PFSK-1 (cell line): ENCODE measurements around the gene ACRV1.

Source experiments
- FOXP2 ChIP-seq: optimal IDR thresholded peaks from 2 replicates; pipeline ENCODE3; 2011; ENCODE audit warnings: borderline replicate concordance, control low read depth, inconsistent platforms; ENCODE audit not compliant: insufficient read depth; ENCODE audit errors: extremely low read length, extremely low read depth
- POLR2AphosphoS5 ChIP-seq: IDR thresholded peaks from 2 replicates; pipeline ENCODE4 v1.6.1; 2012; ENCODE audit warnings: low read depth, mild to moderate bottlenecking, control low read depth, low read length, moderate library complexity
- SIN3A ChIP-seq: IDR thresholded peaks from 2 replicates; pipeline ENCODE4 v1.6.1; 2012; ENCODE audit warnings: mild to moderate bottlenecking, low read length, moderate library complexity, borderline replicate concordance; ENCODE audit not compliant: insufficient read depth
- TAF1 ChIP-seq: IDR thresholded peaks from 2 replicates; pipeline ENCODE4 v1.6.1; 2012; ENCODE audit warnings: low read length, control low read depth, borderline replicate concordance; ENCODE audit not compliant: insufficient read depth
- TF ChIP-seq, protein P1 (sequence below), 2 experiments: IDR thresholded peaks; 2 replicates each; pipeline versions ENCODE4 v1.6.1 to v1.8.0; 2011 to 2012; ENCODE audit warnings: low read depth in 2 of 2, low read length in 2 of 2, control low read depth in 1 of 2, inconsistent platforms in 1 of 2, mild to moderate bottlenecking in 1 of 2, moderate library complexity in 1 of 2; ENCODE audit not compliant: insufficient read depth in 1 of 2

Gene ACRV1

GRCh38 chr11:125663910-125664309 is 16.7 kb downstream of the ACRV1 start:
- TF ChIP-seq FOXP2 (no peak), TAF1 (no peak), POLR2AphosphoS5 (no peak), SIN3A (no peak)
- TF ChIP-seq, protein P1, sequence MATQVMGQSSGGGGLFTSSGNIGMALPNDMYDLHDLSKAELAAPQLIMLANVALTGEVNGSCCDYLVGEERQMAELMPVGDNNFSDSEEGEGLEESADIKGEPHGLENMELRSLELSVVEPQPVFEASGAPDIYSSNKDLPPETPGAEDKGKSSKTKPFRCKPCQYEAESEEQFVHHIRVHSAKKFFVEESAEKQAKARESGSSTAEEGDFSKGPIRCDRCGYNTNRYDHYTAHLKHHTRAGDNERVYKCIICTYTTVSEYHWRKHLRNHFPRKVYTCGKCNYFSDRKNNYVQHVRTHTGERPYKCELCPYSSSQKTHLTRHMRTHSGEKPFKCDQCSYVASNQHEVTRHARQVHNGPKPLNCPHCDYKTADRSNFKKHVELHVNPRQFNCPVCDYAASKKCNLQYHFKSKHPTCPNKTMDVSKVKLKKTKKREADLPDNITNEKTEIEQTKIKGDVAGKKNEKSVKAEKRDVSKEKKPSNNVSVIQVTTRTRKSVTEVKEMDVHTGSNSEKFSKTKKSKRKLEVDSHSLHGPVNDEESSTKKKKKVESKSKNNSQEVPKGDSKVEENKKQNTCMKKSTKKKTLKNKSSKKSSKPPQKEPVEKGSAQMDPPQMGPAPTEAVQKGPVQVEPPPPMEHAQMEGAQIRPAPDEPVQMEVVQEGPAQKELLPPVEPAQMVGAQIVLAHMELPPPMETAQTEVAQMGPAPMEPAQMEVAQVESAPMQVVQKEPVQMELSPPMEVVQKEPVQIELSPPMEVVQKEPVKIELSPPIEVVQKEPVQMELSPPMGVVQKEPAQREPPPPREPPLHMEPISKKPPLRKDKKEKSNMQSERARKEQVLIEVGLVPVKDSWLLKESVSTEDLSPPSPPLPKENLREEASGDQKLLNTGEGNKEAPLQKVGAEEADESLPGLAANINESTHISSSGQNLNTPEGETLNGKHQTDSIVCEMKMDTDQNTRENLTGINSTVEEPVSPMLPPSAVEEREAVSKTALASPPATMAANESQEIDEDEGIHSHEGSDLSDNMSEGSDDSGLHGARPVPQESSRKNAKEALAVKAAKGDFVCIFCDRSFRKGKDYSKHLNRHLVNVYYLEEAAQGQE (IDR thresholded peaks at IDR 0.05; ENCODE audit: insufficient read depth in 1 of 2, low read depth in 2 of 2, low read length in 2 of 2) = no peak

GRCh38 chr11:125662689-125663088 is 18.0 kb downstream of the ACRV1 start:
- no peak for TF ChIP-seq FOXP2
- TF ChIP-seq POLR2AphosphoS5 = no peak
- TF ChIP-seq TAF1 = no peak
- TF ChIP-seq SIN3A = no peak
- TF ChIP-seq, protein P1 (IDR thresholded peaks at IDR 0.05; ENCODE audit: insufficient read depth in 1 of 2, low read depth in 2 of 2, low read length in 2 of 2) = no peak

DNA sequence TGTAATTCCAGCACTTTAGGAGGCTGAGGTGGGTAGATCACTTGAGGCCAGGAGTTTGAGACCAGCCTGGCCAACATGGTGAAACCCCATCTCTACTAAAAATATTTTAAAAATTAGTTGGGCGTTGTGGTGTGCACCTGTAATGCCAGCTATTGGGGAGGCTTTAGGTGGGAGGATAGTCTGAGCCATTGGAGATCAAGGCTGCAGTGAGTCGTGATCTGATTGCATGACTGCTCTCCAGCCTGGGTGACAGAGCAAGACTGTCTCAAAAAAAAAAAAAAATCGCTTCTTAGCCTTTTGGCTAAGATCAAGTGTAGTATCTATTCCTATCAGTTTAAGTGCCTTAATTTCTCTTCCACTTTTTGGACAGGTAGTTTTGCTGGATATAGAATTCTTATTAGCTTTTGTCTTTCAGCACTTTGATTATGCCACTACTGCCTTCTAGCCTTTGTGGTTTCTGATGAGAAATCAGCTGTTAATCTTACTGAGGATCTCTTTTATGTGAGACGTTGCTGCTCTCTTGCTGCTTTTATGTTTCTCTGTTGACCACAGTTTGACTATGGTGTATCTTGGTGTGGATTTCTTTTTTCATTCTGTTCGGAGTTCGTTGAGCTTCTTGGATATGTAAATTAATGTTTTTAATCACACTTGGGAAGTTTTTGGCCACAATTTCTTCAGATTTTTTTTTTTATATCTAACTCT is 31.0 kb downstream of the ACRV1 start:
- no peak for TF ChIP-seq FOXP2
- TF ChIP-seq TAF1 = no peak
- TF ChIP-seq POLR2AphosphoS5 = no peak
- no peak for TF ChIP-seq SIN3A
- TF ChIP-seq, protein P1 (IDR thresholded peaks at IDR 0.05; ENCODE audit: insufficient read depth in 1 of 2, low read depth in 2 of 2, low read length in 2 of 2) = no peak

- TF ChIP-seq TAF1 (no peak), FOXP2 (no peak), POLR2AphosphoS5 (no peak), SIN3A (no peak)
- TF ChIP-seq, protein P1 (IDR thresholded peaks at IDR 0.05; ENCODE audit: insufficient read depth in 1 of 2, low read depth in 2 of 2, low read length in 2 of 2) = no peak
Observed at GRCh38 chr11:125645871-125646270, 34.8 kb downstream of the ACRV1 start.
